GM10847 (cell line): Measurements from ENCODE around the gene MDK.

ENCODE experiments used
- POLR2A ChIP-seq: IDR thresholded peaks from 2 replicates; pipeline ENCODE4 v1.6.1; 2011; ENCODE audit not compliant: insufficient read length; ENCODE audit errors: extremely low read depth

The MDK gene

GRCh38 chr11:46421257-46421880 is 39.9 kb downstream of the MDK start:
- no peak for TF ChIP-seq POLR2A

DNA sequence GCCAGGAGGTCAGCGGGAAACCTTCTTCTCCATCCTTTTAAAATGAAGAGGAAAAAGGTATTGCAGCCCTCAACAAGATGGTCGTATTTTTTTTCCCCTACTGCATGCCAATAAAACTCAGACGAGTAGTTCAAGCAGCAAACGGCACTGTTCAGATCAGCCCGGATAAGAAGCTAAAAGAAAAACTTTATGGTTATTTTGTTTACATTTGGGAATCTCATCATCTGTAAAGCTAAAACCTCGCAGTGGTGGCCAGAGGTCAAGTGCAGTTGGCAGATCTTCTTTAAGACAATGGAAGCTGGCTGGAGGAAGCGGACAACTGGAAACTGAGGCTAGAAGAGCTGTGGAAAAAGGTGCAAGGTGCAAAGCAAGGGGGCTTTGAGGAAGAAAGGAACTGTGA is 41.1 kb downstream of the MDK start:
- no peak for TF ChIP-seq POLR2A

DNA sequence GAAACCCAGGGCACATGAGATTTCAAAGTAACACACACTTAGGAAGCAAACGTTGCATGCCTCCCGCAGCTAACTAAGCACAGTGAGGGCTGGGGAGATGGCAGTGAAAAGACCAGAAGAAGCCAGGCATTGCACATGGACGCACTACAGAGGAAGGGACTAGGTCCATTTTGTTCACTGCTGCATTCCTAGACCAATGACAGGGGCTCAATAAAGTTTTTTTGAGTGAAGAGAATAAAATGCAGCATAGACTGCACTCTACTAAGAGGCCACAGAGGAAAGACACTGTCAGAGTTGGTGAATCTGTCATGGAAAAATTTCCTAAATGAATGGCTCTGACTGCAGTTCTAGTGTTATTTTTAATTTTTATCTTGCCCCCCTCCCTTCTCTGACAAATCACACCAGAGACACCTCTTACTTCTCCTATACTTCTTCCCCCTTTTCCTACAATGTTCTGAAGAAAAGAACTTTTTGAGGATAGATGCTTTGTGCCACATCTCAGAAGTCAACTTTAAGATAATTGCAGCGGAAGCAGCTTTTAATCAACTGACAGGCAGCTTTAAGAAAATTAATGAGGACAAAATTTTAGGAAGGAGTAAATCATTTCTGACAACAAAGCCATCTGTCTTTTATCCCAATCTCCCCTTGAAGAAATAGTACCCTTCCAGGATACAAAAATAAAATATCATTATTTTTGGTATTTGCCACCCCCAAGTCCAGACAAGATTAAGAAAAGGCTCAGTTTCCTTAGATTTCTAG is 44.9 kb downstream of the MDK start:
- no peak for TF ChIP-seq POLR2A

- TF ChIP-seq POLR2A, result no peak
Observed at GRCh38 chr11:46427364-46427763, 45.9 kb downstream of the MDK start.

GRCh38 chr11:46429717-46430116 is 48.2 kb downstream of the MDK start:
- no peak for TF ChIP-seq POLR2A

- no peak for TF ChIP-seq POLR2A
Observed at GRCh38 chr11:46431211-46431610, 49.7 kb downstream of the MDK start.
